ENCODE results near the gene FYN. TPM values are rescaled to one million over a fixed set of nuclear protein-coding genes. Genes with fewer than 3 reads are reported as not detected.

Gene FYN
- total and polyA plus RNA-seq, 2 of the 4 experiments (the other 2 are of a cell fraction), result 30.8 to 36.4 TPM

- TF ChIP-seq MAZ (IDR thresholded peaks at IDR 0.05; ENCODE audit: borderline replicate concordance, low read depth, low read length) (no peak), CHD1 (IDR thresholded peaks at IDR 0.05; ENCODE audit: low read depth, low read length) (no peak), RAD21 (IDR thresholded peaks at IDR 0.05; ENCODE audit: low read length) (no peak), ELK1 (IDR thresholded peaks at IDR 0.05; ENCODE audit: borderline replicate concordance, low read depth, low read length) (no peak)
These were observed 67.1 kb downstream of the FYN start (continued) for GRCh38 chr6:111806165-111806547.

All from IMR-90 (cell line).